ENCODE data around the gene TSHZ2. TPM values are rescaled to one million over a fixed set of nuclear protein-coding genes. Genes with fewer than 3 reads are reported as not detected.

TSHZ2 gene
- 10.1 TPM for total RNA-seq

DNA sequence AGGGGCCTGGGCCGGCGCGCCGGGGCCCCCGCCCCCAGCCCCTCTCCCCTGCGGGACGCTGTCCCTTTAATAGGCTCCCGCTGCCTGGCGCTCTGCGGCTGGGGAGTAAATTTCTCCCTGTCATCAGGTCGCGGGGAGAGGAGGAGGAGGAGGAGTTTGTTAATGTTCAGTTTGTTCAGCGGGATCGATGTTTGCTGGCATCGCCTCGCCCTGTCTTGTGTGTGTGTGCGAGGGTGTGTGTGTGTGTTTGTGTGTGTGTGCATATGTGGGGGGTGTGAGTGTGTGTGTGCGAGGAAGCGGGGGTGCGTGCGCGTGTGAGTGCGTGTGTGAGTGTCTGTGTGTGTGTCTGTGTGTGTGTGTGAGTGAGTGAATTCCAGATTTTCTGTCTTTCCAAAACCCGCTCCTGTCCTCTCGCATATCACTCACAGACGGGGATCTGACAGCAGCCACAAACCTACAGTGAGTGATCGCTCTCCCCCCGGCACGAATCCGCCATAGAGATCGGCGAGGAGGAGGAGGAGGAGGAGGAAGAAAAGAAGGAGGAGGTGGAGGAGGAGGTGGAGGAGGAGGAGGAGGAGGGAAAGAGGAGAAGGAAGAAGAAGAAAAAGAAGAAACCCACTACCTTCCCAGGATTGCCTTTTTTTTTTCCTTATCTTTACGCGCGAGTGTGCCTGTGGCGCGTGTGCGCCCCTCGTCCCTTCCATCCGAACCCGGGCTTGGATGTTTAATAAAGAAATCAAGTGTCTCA is at the start of gene TSHZ2:
Gene TSHZ2 (plus strand): TSS at position 169 of the 748 bp plus-strand sequence. CDS start 936 bp downstream, outside the sequence.
- peak; percentile 83 for DNase-seq

DNA sequence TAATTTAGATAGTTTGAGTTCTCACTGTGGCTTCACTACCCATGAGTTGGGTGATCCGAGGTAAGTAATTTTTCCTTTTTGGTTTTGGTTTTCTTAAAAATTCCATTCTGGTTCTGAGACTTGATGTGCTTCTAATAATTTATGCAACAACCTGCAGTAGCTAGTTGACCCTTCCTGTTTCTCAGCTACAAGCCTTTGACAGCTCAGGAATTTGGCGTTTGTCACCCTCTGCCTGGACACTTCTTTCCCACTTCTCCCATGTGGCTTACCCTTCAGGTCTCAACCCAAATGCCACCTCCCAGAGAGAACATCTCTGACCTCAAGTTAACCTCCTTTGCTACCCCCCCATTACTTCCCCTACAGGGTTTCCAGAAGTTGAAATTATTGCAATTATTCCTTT is 49.7 kb upstream of the TSHZ2 start:
- DNase-seq: no peak

DNA sequence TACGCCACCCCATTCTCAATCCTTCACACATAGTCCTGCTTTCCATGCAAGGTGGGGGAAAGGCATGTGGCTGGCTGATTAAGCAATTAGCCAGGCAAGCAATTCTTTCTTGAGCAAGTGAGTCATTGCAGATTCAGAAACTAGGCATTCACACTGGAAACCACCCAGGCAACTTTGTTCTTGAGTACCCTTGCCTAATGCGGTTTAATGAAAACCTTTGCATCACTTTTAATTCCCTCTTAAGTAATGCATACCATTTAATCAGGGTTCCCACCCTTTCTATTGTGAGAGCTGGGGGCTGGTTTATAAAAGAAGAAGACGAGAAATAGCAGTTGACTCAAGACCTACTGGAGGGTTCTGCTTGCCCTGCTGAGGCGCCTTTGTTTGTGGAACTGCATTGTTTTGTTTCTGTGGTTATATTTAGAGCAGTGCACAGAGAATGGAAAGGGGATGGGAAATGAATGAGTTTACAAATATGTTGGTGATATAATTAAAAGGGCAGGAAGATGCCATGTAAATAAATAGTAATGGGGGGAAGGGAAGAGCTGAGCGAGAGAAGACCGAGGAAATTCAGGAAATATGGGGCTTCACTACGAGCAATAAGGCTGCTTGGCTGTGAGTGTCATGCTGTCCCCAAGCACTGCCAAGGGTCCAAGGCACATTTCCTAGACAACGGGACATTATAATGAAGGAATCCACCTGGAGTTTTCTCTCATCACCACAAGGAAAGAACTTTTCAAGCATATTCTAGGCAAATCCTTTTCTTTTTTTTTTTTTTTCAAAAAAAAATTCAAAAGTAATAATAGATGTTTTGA is 48.8 kb upstream of the TSHZ2 start:
- DNase-seq: peak; percentile 8

DNA sequence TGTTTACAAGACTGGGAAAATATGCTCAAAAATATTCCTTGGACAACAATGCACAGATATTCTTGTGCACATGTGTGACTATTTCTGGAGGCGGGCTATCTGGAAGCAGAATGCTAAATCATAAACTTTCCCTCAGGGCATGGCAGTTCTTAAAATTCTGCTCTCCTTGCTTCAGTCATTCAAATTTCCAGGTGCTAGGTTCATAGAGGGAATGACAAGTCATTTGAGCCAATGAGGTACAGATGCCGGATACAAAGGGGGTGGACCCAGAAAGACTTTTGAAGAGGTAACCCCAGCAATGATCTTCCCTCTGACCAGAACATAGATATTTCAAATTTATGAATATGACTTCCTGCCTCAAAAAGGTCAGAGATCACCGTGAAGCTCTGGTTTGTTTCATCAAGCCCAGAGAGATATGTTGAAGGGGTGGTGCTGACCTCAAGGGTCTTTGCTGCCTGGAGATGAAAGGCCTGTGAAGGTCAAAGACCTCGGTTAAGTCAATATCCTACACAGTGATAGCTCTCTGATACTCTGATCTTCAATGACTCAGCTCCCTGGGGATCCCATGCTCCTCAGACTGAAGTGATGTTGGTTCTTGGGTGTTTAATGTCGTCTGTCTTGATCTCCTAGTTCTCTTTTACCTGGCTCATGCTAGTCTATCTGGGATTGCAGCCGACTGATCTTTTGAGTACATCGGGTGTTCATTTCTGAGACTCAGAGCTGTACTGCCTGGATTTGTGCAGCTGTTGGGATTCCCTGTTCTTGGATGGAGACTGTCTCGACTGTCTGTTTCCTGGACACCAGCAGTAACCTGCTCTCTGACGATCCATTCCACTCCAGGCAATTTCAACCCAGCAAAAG is 47.5 kb upstream of the TSHZ2 start:
- no peak for DNase-seq

GRCh38 chr20:52926505-52926904 is 45.7 kb upstream of the TSHZ2 start:
- DNase-seq: no peak

DNA sequence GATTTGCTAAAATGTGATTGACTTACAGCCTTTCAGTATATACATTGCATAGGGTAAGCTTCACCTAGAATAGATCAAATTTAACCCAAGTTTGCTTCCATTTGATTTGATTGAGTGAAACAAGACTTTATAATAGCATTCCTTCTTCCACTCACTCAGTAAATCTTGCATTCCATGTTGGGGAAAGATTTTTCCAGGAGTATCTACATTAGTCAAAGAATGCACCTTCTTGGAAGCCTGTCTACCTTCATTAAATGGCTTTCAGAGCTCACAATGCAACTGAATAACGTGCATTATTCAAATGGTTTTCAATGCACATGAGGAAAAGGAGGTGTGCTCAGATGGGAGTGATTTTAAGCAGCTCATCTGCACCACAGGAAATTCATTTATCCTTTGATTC is 38.3 kb upstream of the TSHZ2 start:
- no peak for DNase-seq

GRCh38 chr20:52936351-52937340 is 35.5 kb upstream of the TSHZ2 start:
- DNase-seq: no peak

GRCh38 chr20:52937591-52938100 is 34.5 kb upstream of the TSHZ2 start:
- DNase-seq: no peak

DNA sequence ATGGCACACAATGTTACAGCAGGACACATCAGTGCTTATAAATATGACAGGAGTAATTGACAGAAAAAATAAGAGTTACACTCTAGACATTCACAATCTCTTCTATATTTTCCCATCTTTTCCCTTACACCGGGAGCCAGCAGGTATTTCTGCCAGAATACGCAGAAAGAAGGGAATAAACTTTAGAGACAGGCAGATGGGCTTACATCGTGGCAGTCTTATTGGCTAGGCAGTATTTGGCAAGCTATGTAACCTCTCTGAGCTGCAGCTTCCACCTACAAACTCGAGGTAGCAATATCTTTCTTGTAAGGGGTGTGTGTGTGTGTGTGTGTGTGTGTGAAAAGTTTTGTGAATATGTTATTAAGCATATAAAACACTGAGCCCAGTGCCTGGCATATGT is 33.0 kb upstream of the TSHZ2 start:
- DNase-seq: no peak

- DNase-seq: peak; percentile 57
These were observed 30.4 kb upstream of the TSHZ2 start for GRCh38 chr20:52941808-52942207.

GRCh38 chr20:52943185-52943841 is 28.8 kb upstream of the TSHZ2 start:
- DNase-seq: no peak

GRCh38 chr20:52945268-52945667 is 26.9 kb upstream of the TSHZ2 start:
- no peak for DNase-seq

DNA sequence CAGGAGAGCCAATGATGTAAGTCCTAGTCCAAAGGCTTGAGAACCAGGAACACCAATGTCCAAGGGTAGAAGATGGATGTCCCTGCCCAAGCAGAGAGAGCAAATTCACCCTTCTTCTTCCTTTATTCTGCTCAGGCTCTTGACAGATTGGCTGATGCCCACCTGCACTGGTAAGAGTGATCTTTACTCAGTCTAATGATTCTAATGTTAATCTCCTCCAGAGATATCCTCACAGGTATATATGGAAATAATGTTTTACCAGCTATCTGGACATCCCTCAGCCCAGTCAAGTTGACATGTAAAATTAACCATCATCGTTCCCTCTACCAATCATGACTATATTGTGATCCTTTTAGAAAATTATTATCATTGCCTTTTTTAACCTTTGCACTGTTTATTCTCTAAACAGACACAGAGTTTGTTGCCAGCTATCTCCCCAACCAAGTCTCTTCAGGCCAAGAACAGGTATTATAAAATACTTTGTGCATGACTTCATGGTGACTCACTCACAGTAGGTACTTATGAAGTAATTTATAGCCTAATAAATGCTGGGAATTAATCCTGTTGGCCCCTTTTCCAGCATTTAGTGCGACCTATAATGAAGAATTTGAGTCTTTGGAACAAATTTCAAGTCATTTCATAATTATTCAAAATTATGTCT is 26.2 kb upstream of the TSHZ2 start:
- no peak for DNase-seq

- DNase-seq: no peak
These were observed 23.7 kb upstream of the TSHZ2 start for GRCh38 chr20:52948491-52948890.

DNA sequence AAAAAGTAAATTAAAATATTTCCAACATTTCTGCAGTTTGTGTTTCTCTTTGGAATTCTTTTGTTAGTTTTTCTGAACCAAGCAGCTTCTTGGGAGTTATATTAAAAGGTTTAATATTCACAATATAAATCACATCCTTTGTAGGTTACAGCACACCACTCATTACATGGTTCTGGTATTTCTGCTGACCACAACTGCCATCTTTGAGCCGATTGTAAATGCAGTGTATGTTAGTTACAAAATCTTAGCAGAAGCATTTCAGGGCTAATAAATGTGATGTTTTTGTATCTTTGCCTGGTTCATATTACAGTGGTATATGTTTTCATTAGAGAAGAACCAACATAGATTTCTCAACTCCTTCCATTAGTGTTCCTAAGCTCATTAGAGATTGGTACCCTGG is 19.1 kb upstream of the TSHZ2 start:
- DNase-seq: no peak

DNA sequence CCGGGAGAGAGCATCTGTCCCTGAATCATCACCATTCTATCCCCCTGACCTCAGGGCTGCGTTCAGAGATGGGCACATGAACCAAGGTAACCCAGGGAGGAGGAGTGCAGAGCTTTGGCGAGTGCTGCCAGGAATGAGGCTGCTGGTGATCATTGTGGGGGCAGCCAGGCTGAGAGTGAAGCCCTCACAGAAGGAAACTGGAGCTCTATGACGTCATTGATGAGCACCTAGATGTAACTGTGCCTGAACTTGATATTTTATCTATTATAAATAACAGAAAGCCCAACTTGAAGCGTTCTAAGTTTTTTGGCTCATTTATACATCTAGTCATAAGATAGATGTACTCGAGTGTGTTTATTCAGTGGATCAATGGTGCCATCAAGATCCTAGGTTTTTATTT is 17.3 kb upstream of the TSHZ2 start:
- DNase-seq: no peak

GRCh38 chr20:52958211-52958610 is 13.9 kb upstream of the TSHZ2 start:
- DNase-seq: no peak

- DNase-seq: peak; percentile 70
These were observed 13.0 kb upstream of the TSHZ2 start for GRCh38 chr20:52959125-52959524.

GRCh38 chr20:52962183-52962582 is 10.0 kb upstream of the TSHZ2 start:
- DNase-seq: no peak

DNA sequence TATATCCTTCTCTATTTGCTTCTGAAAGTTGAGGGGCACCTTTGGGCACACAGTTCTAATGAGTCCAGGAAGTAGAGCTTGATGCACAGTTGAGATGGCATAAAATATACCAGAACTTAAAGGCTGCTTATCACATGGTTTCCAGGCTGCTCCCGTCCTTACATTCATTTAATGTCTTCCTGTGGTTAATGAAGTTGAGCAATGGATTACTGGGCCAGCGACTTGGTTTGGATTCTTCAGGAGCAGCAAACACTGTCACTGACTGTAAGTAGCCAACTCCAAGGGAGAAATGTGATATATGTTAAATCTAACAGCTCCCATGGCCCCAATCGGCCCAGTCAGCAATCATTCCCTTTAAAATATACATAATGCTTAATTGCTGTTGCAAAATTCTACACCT is 9.0 kb upstream of the TSHZ2 start:
- DNase-seq: no peak

All from skin of body (tissue), 2 donors.